Esophagus squamous epithelium (tissue), 4 donors: ENCODE results near the gene GNB2.

Experiments used
- POLR2A ChIP-seq, 4 donors: fragments of 450-650 bp; IDR thresholded peaks; one replicate each; pipeline ENCODE4 v1.6.1; 2017; ENCODE audit warnings: antibody characterized with exemption in 4 of 4, mild to moderate bottlenecking in 4 of 4, moderate library complexity in 3 of 4
- TF ChIP-seq, protein P1 (sequence below), 6 experiments: fragments of 450-650 bp in 4 of 6; fragments of 200-600 bp in 2 of 6; sonication (generic) in 2 of 6; IDR thresholded peaks; one replicate each; pipeline ENCODE4 v1.5.1; 2016 to 2019; ENCODE audit warnings: antibody characterized with exemption in 6 of 6, mild to moderate bottlenecking in 4 of 6, moderate library complexity in 4 of 6

GRCh38 chr7:100723732-100724275 lies 50.3 kb downstream of the GNB2 start:
- TF ChIP-seq, protein P1, sequence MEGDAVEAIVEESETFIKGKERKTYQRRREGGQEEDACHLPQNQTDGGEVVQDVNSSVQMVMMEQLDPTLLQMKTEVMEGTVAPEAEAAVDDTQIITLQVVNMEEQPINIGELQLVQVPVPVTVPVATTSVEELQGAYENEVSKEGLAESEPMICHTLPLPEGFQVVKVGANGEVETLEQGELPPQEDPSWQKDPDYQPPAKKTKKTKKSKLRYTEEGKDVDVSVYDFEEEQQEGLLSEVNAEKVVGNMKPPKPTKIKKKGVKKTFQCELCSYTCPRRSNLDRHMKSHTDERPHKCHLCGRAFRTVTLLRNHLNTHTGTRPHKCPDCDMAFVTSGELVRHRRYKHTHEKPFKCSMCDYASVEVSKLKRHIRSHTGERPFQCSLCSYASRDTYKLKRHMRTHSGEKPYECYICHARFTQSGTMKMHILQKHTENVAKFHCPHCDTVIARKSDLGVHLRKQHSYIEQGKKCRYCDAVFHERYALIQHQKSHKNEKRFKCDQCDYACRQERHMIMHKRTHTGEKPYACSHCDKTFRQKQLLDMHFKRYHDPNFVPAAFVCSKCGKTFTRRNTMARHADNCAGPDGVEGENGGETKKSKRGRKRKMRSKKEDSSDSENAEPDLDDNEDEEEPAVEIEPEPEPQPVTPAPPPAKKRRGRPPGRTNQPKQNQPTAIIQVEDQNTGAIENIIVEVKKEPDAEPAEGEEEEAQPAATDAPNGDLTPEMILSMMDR (IDR thresholded peaks at IDR 0.05), result no peak
- TF ChIP-seq POLR2A (IDR thresholded peaks at IDR 0.05), result no peak
